ENCODE data around the gene MRO.

MRO gene

DNA sequence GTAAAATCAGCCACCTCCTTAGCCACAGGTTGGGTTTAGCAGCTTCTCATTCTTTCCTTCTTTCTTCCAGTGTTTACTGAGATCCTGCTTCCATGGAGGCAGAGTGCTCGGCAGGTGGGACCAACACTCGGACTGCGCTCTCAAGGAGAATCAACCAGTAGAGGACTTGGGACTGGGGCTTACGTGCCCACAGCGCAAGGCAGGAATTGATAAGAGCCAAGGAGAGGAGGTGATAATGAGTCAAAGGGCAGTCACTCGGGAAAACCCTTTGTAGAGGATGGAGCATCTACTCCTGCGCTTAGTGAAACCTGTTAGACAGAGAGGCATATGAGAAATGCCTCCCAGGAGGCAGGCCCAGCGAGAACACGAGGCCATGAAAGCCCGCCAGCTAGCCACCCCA is 2.9 kb upstream of the MRO start:
- Histone ChIP-seq H3K4me3 (ENCODE audit: low read length in 2 of 2) (no peak overlapping the region), H3K4me2 (ENCODE audit: insufficient read depth, low read length, poor library complexity, severe bottlenecking) (no peak overlapping the region), H4K8ac (ENCODE audit: low read depth, low read length) (no peak overlapping the region), H2BK12ac (ENCODE audit: low read length) (no peak overlapping the region), H3K27ac (replicated peaks; ENCODE audit: low read length) (no peak overlapping the region), H3K4me1 (ENCODE audit: control insufficient read depth in 2 of 2, insufficient read depth in 1 of 2, low read depth in 1 of 2, low read length in 2 of 2) (peaks cover 5 to 20% of the 10 kb centered on the region in 2 donors), H2BK5ac (ENCODE audit: low read length) (no peak overlapping the region), H2AFZ (ENCODE audit: low read length) (no peak overlapping the region), H3K4ac (ENCODE audit: low read length) (no peak overlapping the region), H3K14ac (ENCODE audit: low read length) (no peak overlapping the region), H3K79me1 (ENCODE audit: low read depth, low read length) (no peaks in the 10 kb centered on the region), H2AK5ac (ENCODE audit: low read depth, low read length) (no peak overlapping the region), H3K23ac (ENCODE audit: low read depth, low read length, poor library complexity) (no peak overlapping the region), H4K91ac (ENCODE audit: low read depth, low read length, poor library complexity) (no peak overlapping the region), H3K9ac (ENCODE audit: low read depth, low read length, poor library complexity) (no peak overlapping the region), H2BK120ac (ENCODE audit: low read depth, low read length) (no peak overlapping the region), H2BK15ac (ENCODE audit: low read length) (no peak overlapping the region), H3K9me3 (replicated peaks in 1 of 2; ENCODE audit: control insufficient read depth in 2 of 2, insufficient read depth in 1 of 2, low read depth in 1 of 2, low read length in 2 of 2) (no peaks in the 10 kb centered on the region), H3K18ac (ENCODE audit: low read length) (no peak overlapping the region), H3K27me3 (ENCODE audit: control insufficient read depth in 3 of 3, insufficient read depth in 3 of 3, low read depth in 1 of 3, low read length in 3 of 3) (no peaks in the 10 kb centered on the region), H3K36me3 (replicated peaks in 1 of 2; ENCODE audit: control insufficient read depth in 2 of 2, insufficient read depth in 2 of 2, low read length in 2 of 2) (no peaks in the 10 kb centered on the region)
- no peak for DNase-seq (ENCODE audit: low spot score)
- WGBS, 2 donors (ENCODE audit: extremely low coverage in 2 of 2, insufficient read length in 2 of 2, insufficient replicate concordance in 1 of 2): no CpG with 5 or more reads among the region's 10 CpGs

DNA sequence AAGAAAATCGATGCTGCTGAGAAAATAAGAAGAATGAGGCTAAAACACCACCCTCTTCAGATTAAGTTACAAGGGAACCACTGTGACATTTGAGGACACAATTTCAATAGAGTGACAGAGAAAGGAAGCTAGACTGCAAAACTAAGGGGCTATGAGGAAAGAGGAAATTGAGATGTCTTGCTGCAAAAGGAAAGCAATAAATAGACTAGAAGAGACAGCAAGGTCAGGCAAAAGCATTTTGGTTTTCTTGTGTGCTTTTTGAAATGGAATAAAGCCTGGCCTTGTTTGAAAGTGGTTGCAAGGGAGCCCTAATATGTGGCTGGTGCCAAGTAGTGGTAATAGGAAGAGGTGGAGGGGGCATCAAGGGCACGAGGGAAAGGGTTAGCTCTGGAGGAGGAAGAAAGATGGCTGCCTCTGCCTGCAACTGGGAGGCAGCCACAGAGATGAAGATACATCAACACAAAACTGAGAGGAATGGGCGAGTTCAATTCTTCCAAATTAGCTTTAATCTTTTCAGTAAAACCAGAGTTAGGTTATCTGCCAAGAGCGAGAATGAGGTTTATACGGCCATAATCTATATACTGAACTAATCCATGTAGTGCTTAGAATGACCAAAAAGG is 1.2 kb upstream of the MRO start:
- no peak overlapping the region for H3K18ac ChIP-seq (ENCODE audit: low read length)
- H2BK5ac ChIP-seq (ENCODE audit: low read length): no peak overlapping the region
- H3K4me2 ChIP-seq (ENCODE audit: insufficient read depth, low read length, poor library complexity, severe bottlenecking): no peak overlapping the region
- no peak overlapping the region for H3K9ac ChIP-seq (ENCODE audit: low read depth, low read length, poor library complexity)
- H2BK120ac ChIP-seq (ENCODE audit: low read depth, low read length): no peak overlapping the region
- no peak overlapping the region for H4K91ac ChIP-seq (ENCODE audit: low read depth, low read length, poor library complexity)
- H3K9me3 ChIP-seq (replicated peaks in 1 of 2; ENCODE audit: control insufficient read depth in 2 of 2, insufficient read depth in 1 of 2, low read depth in 1 of 2, low read length in 2 of 2): no peaks in the 10 kb centered on the region
- H4K8ac ChIP-seq (ENCODE audit: low read depth, low read length): no peak overlapping the region
- no peak overlapping the region for H2AK5ac ChIP-seq (ENCODE audit: low read depth, low read length)
- H3K27ac ChIP-seq (replicated peaks; ENCODE audit: low read length): no peak overlapping the region
- H3K4me1 ChIP-seq (ENCODE audit: control insufficient read depth in 2 of 2, insufficient read depth in 1 of 2, low read depth in 1 of 2, low read length in 2 of 2): peaks cover 5 to 22% of the 10 kb centered on the region in 2 donors
- H2AFZ ChIP-seq (ENCODE audit: low read length): peak overlapping the region; percentile 92
- no peak overlapping the region for H3K23ac ChIP-seq (ENCODE audit: low read depth, low read length, poor library complexity)
- no peak overlapping the region for H3K4me3 ChIP-seq (ENCODE audit: low read length in 2 of 2)
- H2BK15ac ChIP-seq (ENCODE audit: low read length): no peak overlapping the region
- H3K79me1 ChIP-seq (ENCODE audit: low read depth, low read length): no peaks in the 10 kb centered on the region
- no CpG with 5 or more reads among the region's 5 CpGs for WGBS, 2 donors (ENCODE audit: extremely low coverage in 2 of 2, insufficient read length in 2 of 2, insufficient replicate concordance in 1 of 2)
- no peak overlapping the region for H3K14ac ChIP-seq (ENCODE audit: low read length)
- no peak overlapping the region for H2BK12ac ChIP-seq (ENCODE audit: low read length)
- H3K36me3 ChIP-seq (replicated peaks in 1 of 2; ENCODE audit: control insufficient read depth in 2 of 2, insufficient read depth in 2 of 2, low read length in 2 of 2): no peaks in the 10 kb centered on the region
- no peaks in the 10 kb centered on the region for H3K27me3 ChIP-seq (ENCODE audit: control insufficient read depth in 3 of 3, insufficient read depth in 3 of 3, low read depth in 1 of 3, low read length in 3 of 3)
- no peak for DNase-seq (ENCODE audit: low spot score)
- no peak overlapping the region for H3K4ac ChIP-seq (ENCODE audit: low read length)

DNA sequence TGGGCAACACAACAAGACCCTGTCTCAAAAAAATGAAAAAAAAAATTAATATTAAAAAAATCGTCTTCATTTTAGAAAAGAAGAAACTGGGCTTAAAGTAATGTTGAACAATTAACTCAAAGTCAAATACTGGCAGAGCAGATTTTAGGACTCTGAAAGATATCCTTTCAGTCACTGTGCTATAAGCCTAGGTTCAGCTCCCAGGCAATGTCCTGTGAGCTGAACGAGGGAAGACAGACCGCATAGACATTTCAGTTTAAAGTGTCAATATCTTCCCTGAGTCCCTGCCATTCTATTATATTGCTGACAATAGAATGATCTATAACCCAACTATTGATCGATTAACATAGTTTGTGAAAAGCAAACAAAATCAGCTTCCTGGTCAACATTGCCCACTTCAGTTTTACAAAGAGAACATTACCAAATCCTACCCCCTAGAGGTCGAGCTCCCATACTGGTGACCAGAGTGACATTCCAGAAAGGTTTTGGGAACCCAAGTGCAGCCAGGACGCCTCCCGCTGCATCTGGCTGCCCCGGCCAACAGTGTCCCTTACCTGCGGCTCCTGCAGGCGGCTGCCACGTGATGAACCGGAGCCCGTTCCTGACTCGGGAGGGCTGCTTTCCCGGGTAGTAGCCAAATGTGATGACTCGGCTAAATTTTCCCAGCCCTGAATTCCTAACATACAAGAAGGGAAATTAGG is 639 bp downstream of the MRO start:
- H3K79me1 ChIP-seq (ENCODE audit: low read depth, low read length): no peaks in the 10 kb centered on the region
- peak overlapping the region; percentile 81 for H3K4me2 ChIP-seq (ENCODE audit: insufficient read depth, low read length, poor library complexity, severe bottlenecking)
- peak; percentile 26 for DNase-seq (ENCODE audit: low spot score)
- H2BK120ac ChIP-seq (ENCODE audit: low read depth, low read length): no peak overlapping the region
- no peak overlapping the region for H2AK5ac ChIP-seq (ENCODE audit: low read depth, low read length)
- no peak overlapping the region for H2BK15ac ChIP-seq (ENCODE audit: low read length)
- no peaks in the 10 kb centered on the region for H3K9me3 ChIP-seq (replicated peaks in 1 of 2; ENCODE audit: control insufficient read depth in 2 of 2, insufficient read depth in 1 of 2, low read depth in 1 of 2, low read length in 2 of 2)
- no peaks in the 10 kb centered on the region for H3K36me3 ChIP-seq (replicated peaks in 1 of 2; ENCODE audit: control insufficient read depth in 2 of 2, insufficient read depth in 2 of 2, low read length in 2 of 2)
- peak overlapping the region; percentile 92 for H2AFZ ChIP-seq (ENCODE audit: low read length)
- H3K23ac ChIP-seq (ENCODE audit: low read depth, low read length, poor library complexity): no peak overlapping the region
- no peak overlapping the region for H3K14ac ChIP-seq (ENCODE audit: low read length)
- no peak overlapping the region for H3K4ac ChIP-seq (ENCODE audit: low read length)
- H3K4me1 ChIP-seq (ENCODE audit: control insufficient read depth in 2 of 2, insufficient read depth in 1 of 2, low read depth in 1 of 2, low read length in 2 of 2): peaks cover 5 to 22% of the 10 kb centered on the region in 2 donors
- no peak overlapping the region for H4K8ac ChIP-seq (ENCODE audit: low read depth, low read length)
- WGBS, 2 donors (ENCODE audit: extremely low coverage in 2 of 2, insufficient read length in 2 of 2, insufficient replicate concordance in 1 of 2): no CpG with 5 or more reads among the region's 16 CpGs
- no peak overlapping the region for H3K27ac ChIP-seq (replicated peaks; ENCODE audit: low read length)
- H2BK12ac ChIP-seq (ENCODE audit: low read length): peak overlapping the region; percentile 25
- H2BK5ac ChIP-seq (ENCODE audit: low read length): no peak overlapping the region
- peak overlapping the region in 1 of 2 donors; percentile 31 for H3K4me3 ChIP-seq (ENCODE audit: low read length in 2 of 2)
- H3K27me3 ChIP-seq (ENCODE audit: control insufficient read depth in 3 of 3, insufficient read depth in 3 of 3, low read depth in 1 of 3, low read length in 3 of 3): no peaks in the 10 kb centered on the region
- H3K9ac ChIP-seq (ENCODE audit: low read depth, low read length, poor library complexity): no peak overlapping the region
- H3K18ac ChIP-seq (ENCODE audit: low read length): no peak overlapping the region
- no peak overlapping the region for H4K91ac ChIP-seq (ENCODE audit: low read depth, low read length, poor library complexity)

DNA sequence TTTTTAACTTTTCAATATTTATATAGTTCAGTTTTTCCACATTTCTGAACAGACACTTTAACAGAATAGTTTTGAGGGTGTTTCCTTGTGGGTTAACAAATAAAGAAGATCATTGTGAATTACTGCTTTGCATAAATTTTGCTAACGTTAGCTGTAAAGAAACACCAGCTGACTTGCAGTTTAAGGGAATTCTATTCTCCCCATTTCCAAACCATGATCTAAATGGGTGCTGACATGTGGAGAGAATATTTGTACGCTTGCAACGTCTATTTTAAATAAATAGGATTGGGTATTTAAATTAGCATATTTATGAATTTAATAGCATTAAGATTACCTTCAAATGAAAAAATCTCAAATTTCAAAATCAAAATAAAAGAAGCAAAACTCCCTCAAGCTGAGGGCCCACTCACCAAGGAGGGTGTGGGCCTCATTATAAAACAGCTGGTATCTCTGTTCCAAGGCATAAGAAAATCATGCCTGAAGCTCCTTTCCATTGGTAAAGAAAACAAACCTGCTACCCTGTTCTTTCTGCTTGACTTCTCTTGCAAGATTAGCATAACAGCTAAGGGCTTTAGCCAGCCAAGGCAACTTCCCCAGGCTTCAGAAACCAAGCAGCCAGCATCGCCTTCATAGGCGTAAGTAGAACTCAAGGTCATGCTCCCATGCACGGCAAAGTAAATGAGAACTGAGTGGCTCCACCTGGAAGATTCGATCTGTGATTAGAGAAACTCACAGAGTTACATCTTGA is 3.2 kb downstream of the MRO start:
- Histone ChIP-seq H2BK120ac (ENCODE audit: low read depth, low read length) (no peak overlapping the region), H3K4ac (ENCODE audit: low read length) (no peak overlapping the region), H4K91ac (ENCODE audit: low read depth, low read length, poor library complexity) (no peak overlapping the region), H4K8ac (ENCODE audit: low read depth, low read length) (no peak overlapping the region), H3K9ac (ENCODE audit: low read depth, low read length, poor library complexity) (no peak overlapping the region), H3K27ac (replicated peaks; ENCODE audit: low read length) (no peak overlapping the region), H3K4me2 (ENCODE audit: insufficient read depth, low read length, poor library complexity, severe bottlenecking) (no peak overlapping the region), H3K27me3 (ENCODE audit: control insufficient read depth in 3 of 3, insufficient read depth in 3 of 3, low read depth in 1 of 3, low read length in 3 of 3) (no peaks in the 10 kb centered on the region), H2AFZ (ENCODE audit: low read length) (no peak overlapping the region), H2AK5ac (ENCODE audit: low read depth, low read length) (no peak overlapping the region), H3K9me3 (replicated peaks in 1 of 2; ENCODE audit: control insufficient read depth in 2 of 2, insufficient read depth in 1 of 2, low read depth in 1 of 2, low read length in 2 of 2) (no peaks in the 10 kb centered on the region), H2BK12ac (ENCODE audit: low read length) (no peak overlapping the region), H2BK5ac (ENCODE audit: low read length) (no peak overlapping the region), H3K4me3 (ENCODE audit: low read length in 2 of 2) (no peak overlapping the region), H2BK15ac (ENCODE audit: low read length) (no peak overlapping the region), H3K14ac (ENCODE audit: low read length) (no peak overlapping the region), H3K79me1 (ENCODE audit: low read depth, low read length) (no peaks in the 10 kb centered on the region), H3K4me1 (ENCODE audit: control insufficient read depth in 2 of 2, insufficient read depth in 1 of 2, low read depth in 1 of 2, low read length in 2 of 2) (peaks cover 5 to 22% of the 10 kb centered on the region in 2 donors), H3K23ac (ENCODE audit: low read depth, low read length, poor library complexity) (no peak overlapping the region), H3K18ac (ENCODE audit: low read length) (no peak overlapping the region), H3K36me3 (replicated peaks in 1 of 2; ENCODE audit: control insufficient read depth in 2 of 2, insufficient read depth in 2 of 2, low read length in 2 of 2) (no peaks in the 10 kb centered on the region)
- no CpG with 5 or more reads among the region's 7 CpGs for WGBS, 2 donors (ENCODE audit: extremely low coverage in 2 of 2, insufficient read length in 2 of 2, insufficient replicate concordance in 1 of 2)
- DNase-seq (ENCODE audit: low spot score): no peak
